Measurements from ENCODE around the gene GPC5. TPM values are rescaled to one million over a fixed set of nuclear protein-coding genes. Genes with fewer than 3 reads are reported as not detected.

The GPC5 gene
- total RNA-seq, 1 experiment from 2014 or later: 0.21 TPM

- POLR2A ChIA-PET (ENCODE audit: low non-redundant PET): no interaction called here
- BruUV-seq (replicated peaks): no TSS peak
Measured at GRCh38 chr13:91907398-91907797, 509.0 kb downstream of the GPC5 start.

DNA sequence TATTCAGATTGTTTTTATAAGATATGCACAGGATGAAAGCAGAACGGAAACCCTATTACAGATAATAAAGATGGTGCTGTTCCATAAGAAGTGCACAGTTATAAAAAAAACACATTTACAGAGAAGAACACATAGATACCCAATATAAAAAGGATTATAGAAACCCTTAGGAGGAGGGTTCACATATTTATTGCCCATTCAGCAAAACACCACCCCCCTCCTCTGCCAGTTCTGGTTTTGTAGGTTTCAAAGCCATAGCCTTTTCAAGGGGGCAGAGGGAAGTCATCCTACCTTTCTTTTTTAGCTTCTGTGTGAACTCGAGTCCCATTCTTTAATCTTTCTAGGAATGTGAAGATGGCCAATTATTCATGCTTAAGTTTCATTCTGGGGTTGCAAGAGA lies 511.2 kb downstream of the GPC5 start:
- Histone ChIP-seq H3K27me3 (replicated peaks; ENCODE audit: insufficient read depth, low read depth, low read length, poor library complexity) (no peaks in the 10 kb centered on the region), H3K36me3 (ENCODE audit: insufficient read depth, low read length, poor library complexity, severe bottlenecking) (no peaks in the 10 kb centered on the region), H3K27ac (ENCODE audit: low read depth, low read length, poor library complexity, severe bottlenecking) (no peak overlapping the region), H3K4me1 (ENCODE audit: insufficient read depth, low read length, poor library complexity, severe bottlenecking) (no peaks in the 10 kb centered on the region), H3K4me3 (ENCODE audit: low read depth, low read length, poor library complexity, severe bottlenecking) (no peak overlapping the region), H3K9me3 (ENCODE audit: low read depth, low read length, poor library complexity, severe bottlenecking) (no peaks in the 10 kb centered on the region)
- BruUV-seq (replicated peaks): no TSS peak
- CTCF ChIA-PET: no interaction called here
- no peak for DNase-seq (ENCODE audit: low spot score)
- TF ChIP-seq EZH2 (IDR thresholded peaks at IDR 0.05; ENCODE audit: borderline replicate concordance, low read depth, low read length, poor library complexity, severe bottlenecking): no peak
- TF ChIP-seq, protein P1, sequence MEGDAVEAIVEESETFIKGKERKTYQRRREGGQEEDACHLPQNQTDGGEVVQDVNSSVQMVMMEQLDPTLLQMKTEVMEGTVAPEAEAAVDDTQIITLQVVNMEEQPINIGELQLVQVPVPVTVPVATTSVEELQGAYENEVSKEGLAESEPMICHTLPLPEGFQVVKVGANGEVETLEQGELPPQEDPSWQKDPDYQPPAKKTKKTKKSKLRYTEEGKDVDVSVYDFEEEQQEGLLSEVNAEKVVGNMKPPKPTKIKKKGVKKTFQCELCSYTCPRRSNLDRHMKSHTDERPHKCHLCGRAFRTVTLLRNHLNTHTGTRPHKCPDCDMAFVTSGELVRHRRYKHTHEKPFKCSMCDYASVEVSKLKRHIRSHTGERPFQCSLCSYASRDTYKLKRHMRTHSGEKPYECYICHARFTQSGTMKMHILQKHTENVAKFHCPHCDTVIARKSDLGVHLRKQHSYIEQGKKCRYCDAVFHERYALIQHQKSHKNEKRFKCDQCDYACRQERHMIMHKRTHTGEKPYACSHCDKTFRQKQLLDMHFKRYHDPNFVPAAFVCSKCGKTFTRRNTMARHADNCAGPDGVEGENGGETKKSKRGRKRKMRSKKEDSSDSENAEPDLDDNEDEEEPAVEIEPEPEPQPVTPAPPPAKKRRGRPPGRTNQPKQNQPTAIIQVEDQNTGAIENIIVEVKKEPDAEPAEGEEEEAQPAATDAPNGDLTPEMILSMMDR (conservative IDR thresholded peaks at IDR 0.05; ENCODE audit: low read depth, low read length): no peak
- intact Hi-C loops (cut with micrococcal nuclease; ENCODE audit: unreplicated experiment): no loop called here
- POLR2A ChIA-PET (ENCODE audit: low non-redundant PET): no interaction called here

More at GRCh38 chr13:91907398-91907797, 509.0 kb downstream of the GPC5 start:
- intact Hi-C loops (cut with micrococcal nuclease; ENCODE audit: unreplicated experiment): no loop called here
- Histone ChIP-seq H3K9me3 (ENCODE audit: low read depth, low read length, poor library complexity, severe bottlenecking) (no peaks in the 10 kb centered on the region), H3K36me3 (ENCODE audit: insufficient read depth, low read length, poor library complexity, severe bottlenecking) (no peaks in the 10 kb centered on the region), H3K4me3 (ENCODE audit: low read depth, low read length, poor library complexity, severe bottlenecking) (no peak overlapping the region), H3K27me3 (replicated peaks; ENCODE audit: insufficient read depth, low read depth, low read length, poor library complexity) (no peaks in the 10 kb centered on the region), H3K4me1 (ENCODE audit: insufficient read depth, low read length, poor library complexity, severe bottlenecking) (no peaks in the 10 kb centered on the region), H3K27ac (ENCODE audit: low read depth, low read length, poor library complexity, severe bottlenecking) (no peak overlapping the region)
- CTCF ChIA-PET: no interaction called here
- DNase-seq (ENCODE audit: low spot score): no peak
- TF ChIP-seq, protein P1 (conservative IDR thresholded peaks at IDR 0.05; ENCODE audit: low read depth, low read length): no peak
- TF ChIP-seq EZH2 (IDR thresholded peaks at IDR 0.05; ENCODE audit: borderline replicate concordance, low read depth, low read length, poor library complexity, severe bottlenecking): no peak

GRCh38 chr13:91922969-91923592 lies 524.7 kb downstream of the GPC5 start:
- ChIA-PET CTCF (no interaction called here), POLR2A (ENCODE audit: low non-redundant PET) (no interaction called here)
- TF ChIP-seq, protein P1 (conservative IDR thresholded peaks at IDR 0.05; ENCODE audit: low read depth, low read length): peak; percentile 48
- no peak for TF ChIP-seq EZH2 (IDR thresholded peaks at IDR 0.05; ENCODE audit: borderline replicate concordance, low read depth, low read length, poor library complexity, severe bottlenecking)
- no peak overlapping the region for H3K4me3 ChIP-seq (ENCODE audit: low read depth, low read length, poor library complexity, severe bottlenecking)
- BruUV-seq (replicated peaks): no TSS peak
- no peaks in the 10 kb centered on the region for H3K36me3 ChIP-seq (ENCODE audit: insufficient read depth, low read length, poor library complexity, severe bottlenecking)
- no peaks in the 10 kb centered on the region for H3K27me3 ChIP-seq (replicated peaks; ENCODE audit: insufficient read depth, low read depth, low read length, poor library complexity)
- no peaks in the 10 kb centered on the region for H3K9me3 ChIP-seq (ENCODE audit: low read depth, low read length, poor library complexity, severe bottlenecking)
- H3K27ac ChIP-seq (ENCODE audit: low read depth, low read length, poor library complexity, severe bottlenecking): no peak overlapping the region
- intact Hi-C loops (cut with micrococcal nuclease; ENCODE audit: unreplicated experiment): no loop called here
- peak; percentile 10 for DNase-seq (ENCODE audit: low spot score)
- no peaks in the 10 kb centered on the region for H3K4me1 ChIP-seq (ENCODE audit: insufficient read depth, low read length, poor library complexity, severe bottlenecking)

All from A673 (cell line).